RKO (cell line): Measurements from ENCODE around the gene ORC1.
"Not testable (repeated sequence)": the region's sequence is repeated elsewhere in the genome, so short reads cannot be mapped to it uniquely, and the experiment has no call there.

Experiments
- DNase-seq: peaks from one replicate; pipeline ENCODE4 v3.0.0-alpha.2; 2016; ENCODE audit warnings: low spot score

The ORC1 gene

DNA sequence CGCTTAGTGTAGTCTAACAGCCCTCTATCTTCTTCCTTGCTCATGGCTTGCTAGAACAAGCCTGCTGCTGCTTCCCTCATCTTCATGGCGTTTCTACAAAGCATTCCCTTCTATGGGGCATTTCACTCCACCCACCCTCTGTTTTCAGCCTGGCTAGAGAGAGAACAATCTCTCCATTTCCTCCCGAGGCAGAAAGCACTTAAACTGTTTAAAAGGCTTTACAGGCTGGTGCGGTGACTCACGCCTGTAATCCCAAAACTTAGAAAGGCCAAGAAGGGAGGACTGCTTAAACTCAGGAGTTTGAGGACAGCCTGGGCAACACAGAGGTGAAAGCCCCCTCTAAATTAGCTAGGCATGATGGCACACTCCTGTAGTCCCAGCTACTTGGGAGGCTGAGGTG lies 17.8 kb downstream of the ORC1 start:
- DNase-seq: no peak

DNA sequence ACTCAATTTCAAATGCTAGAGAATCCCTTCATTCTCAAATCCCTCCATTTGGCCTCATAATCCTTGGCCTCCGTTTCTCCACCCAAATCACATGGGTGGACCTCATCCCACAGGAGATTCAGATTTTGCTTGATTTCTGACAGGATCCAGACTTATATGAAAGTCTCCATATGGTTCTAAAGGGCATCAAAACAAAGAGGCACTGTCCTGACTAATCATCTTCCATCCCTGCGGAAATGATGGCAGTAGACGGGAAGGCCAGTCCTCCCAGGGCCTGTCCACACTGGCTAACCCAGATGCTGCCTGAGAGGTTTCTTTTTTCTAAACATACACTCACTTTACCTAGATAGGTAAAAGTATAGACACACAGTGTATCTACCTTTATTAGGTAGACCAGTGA lies 18.8 kb downstream of the ORC1 start:
- DNase-seq: no peak

DNA sequence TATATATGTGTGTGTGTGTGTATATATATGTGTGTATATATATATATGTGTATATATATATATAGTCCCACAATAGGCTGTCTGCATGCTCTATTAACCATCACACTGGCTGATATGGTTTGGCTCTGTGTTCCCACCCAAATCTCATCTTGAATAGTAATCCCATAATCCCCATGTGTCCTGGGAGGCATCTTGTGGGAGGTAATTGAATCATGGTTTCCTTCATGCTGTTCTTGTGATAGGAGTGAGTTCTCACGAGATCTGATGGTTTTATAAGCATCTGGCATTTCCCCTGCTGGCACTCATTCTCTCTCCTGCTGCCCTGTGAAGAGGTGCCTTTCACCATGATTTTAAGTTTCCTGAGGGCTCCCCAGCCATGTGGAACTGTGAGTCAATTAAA lies 34.4 kb downstream of the ORC1 start:
- DNase-seq: not testable (repeated sequence)

DNA sequence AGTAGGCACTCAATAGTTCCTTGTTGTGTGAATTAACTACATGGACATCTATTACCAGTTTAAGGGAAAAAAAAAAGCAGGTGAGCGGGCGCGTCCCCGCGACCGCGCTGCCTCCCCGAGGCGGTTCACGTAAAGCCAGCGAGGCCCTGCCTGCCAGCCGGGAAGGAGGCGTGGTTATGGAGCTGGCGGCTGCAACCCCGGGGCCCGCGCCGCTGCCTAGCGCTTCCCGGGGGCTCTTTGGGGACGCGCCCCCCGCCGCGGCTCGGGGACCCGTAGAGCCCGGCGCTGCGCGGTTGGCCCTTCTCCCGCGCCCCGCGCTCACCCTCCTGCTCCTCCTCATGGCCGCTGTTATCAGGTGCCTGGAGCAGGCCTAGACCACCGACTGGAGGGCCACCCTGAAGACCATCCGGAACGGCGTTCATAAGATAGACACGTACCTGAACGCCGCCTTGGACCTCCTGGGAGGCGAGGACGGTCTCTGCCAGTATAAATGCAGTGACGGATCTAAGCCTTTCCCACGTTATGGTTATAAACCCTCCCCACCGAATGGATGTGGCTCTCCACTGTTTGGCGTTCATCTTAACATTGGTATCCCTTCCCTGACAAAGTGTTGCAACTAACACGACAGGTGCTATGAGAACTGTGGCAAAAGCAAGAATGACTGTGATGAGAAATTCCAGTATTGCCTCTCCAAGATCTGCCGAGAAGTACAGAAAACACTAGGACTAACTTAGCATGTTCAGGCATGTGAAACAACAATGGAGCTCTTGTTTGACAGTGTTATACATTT lies 35.6 kb downstream of the ORC1 start:
- peak; percentile 68 for DNase-seq

DNA sequence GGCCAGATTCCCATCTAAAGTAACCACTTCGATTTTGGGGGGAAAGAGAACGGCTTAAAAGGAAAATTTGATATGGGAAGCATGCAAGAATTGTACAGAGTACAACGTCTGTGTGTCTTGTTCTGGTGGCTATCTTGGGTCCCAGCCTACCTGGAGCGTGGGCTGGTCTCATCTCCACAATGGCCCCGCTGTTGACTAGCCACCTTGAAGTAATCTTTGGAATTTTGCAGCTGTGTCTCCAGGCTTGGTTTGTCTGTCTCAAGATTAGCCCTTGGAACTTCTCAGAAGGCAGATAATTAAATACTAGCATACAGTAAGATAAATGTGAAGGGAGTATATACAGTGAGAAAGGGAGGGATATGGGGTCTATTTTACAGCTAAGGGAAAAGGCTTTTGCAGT lies 37.0 kb downstream of the ORC1 start:
- no peak for DNase-seq

DNA sequence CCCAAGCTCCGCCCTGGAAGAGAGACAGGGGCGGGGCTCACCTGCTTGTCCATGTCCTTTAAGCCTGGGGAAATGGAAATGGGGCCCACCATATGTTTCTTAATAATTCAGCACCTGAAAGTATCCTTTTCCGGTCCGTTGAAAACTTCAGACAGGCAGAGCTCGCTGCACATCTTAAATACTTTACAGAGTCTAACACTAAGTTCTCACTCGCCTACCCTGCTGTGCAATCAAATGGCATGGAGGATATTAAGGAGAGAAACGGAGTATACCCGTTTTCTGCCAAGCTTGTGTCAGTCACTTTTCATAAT lies 37.8 kb downstream of the ORC1 start:
- DNase-seq: no peak

DNA sequence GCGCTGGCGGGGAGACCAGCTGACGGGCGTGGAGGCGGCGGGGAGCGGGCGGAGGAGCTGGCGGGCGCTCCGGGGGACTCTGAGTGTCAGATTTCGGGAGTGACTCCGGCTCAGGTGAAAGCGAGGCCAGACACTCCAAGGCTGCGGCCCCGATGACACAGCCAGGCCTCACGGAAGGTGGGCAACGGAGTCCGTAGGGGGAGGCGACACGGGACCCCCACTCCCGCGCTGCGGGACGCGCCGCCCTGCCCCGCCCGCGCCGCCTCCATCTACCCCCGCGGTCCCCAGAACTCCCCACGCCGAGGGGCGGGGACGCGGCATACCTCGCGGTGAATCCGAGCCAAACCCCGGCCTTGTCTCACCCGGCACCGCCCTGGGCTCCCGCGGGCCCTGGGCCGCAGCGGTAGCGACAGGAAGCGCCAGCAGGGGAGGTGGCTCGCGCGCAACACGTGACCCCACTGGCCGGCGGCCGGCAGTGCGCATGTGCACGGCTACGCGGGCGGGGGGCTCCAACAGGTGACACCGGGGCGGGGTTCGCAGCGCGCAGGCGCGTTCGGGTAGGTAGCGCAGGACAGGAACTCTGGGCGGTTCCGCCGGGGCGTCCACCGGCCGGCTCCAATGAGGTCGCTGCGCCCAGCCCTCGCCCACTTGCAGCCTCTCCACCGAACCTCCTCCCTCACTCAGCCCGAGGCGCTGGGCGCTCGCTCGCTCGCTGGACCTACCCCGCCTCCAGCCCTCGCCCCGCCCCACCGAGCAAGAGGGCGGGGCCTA lies 38.3 kb downstream of the ORC1 start, which contains the start of gene CC2D1B:
Gene CC2D1B (minus strand): TSS at position 460 of the 771 bp plus-strand sequence. CDS start 1,585 bp downstream, outside the sequence.
- peak; percentile 97 for DNase-seq

DNA sequence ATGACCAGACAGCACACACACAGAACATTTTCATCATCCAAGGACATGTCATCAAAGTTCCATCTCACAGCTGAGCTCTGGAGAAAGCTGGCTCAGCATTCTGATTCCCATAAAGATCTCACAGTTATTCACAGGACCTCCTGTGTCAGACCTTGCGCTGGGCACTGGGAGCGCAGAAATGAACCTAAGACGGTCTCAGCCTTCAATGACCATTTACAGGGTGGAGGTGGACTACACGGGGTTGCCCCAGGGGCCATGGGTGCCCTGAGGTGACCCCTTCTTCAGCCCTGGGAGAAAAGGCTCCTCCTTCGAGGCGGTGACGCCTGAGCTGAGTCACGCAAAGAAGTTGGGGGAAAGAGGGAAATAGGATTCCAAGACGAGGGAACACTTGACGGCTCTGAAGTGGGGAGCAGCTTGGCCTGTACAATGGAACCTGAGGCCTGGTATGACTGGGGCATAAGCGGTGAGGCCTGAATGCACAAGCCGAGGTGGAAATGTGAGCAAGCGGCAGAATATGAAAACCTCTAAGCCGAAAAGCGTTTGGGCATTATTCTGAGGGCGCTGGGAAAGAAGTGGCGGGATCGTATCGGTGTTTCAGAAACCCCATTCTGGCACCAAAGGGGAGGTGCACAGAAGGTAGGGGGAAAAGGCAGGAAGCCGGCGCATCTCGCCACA lies 39.0 kb downstream of the ORC1 start:
- DNase-seq: peak; percentile 80

DNA sequence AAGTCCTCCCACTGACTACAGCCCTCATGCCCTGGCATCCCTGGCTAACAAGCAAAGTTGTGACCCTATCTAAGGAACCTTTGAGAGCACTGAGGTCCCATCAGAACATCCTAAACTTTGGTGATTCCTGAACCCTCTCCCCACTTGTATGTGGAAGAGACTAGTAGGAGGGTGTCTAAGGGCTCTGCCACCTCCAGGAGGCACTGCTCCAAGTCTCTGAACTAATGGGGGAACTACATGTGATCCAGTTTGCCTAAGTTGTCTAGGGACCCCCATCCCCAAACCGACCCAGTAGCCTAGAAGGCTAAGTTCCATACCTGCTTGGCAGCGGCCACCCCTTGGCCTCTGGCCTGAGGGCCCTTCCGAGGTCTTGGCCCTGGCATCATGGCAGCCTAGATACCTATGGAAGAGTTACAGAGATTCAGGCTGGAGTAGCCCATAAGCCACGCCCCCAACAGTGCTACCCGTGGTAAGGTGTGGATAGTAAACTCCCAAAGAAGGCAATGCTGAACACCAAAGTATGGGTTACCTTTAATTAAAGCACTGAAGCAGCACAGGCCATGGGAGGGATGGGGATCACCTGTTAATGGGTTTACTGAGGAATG lies 39.9 kb downstream of the ORC1 start:
- DNase-seq: no peak

DNA sequence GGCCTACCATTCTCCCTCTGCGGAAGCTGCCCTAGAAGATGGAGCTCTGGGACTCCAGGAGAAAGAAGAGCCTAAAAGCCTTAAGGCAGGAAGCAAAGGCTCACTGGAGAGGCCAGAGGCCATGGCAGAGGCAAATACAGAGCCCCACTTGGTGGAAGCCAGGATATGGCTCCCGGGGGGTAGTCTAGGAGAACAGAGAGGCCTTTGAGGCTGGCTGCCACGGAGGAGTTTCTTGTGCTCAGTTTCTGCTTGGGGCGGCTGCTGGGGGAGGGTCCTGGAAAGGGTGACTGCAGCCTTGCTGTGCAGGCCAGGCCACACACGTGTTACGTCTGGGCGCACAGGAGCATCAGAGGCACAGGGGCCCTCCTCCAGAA lies 43.6 kb downstream of the ORC1 start:
- no peak for DNase-seq

DNA sequence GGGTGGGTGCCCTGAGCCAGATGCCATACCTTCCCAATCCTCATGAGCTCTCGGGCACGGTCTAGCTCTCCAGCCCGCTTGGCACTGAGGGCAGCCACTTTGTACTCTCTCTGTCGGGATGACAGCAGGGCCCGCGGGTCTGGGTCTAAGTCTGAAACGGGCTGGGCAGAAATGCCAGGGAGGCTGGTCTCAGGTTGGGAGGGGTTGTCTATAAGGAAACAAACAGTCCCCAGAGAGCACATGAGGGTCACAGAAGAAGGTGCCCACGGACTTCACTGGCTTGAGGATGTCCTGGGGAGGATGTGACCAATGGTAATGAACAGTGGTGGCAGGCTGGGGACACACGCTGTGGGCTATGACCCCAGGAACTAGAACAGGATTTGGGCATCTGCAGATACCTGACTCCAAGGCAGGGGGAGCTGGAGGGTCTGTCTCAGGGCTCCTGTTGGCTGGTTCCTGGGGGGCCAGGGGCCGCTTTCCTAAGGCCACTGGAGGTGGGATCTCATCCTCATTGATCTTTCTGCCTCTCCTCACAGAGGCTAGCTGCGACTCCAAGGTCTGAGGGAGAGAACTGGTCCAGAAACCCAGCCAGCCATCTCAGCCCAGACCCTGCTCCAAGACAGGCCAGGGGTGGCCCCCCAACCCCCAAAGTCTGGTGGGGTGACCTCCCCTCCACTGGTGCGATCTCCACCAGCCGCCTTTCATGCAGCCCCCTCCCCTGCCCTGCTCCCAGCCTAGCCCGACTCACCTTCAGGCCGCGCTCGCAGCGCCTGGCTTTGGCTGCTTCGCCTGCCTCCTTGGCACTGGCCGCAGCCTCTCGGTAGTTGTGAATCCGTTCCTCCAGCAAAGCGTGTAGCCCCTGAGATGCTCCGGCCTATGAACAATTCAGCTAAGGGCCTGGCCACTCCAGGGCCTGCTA lies 44.3 kb downstream of the ORC1 start:
- DNase-seq: no peak

DNA sequence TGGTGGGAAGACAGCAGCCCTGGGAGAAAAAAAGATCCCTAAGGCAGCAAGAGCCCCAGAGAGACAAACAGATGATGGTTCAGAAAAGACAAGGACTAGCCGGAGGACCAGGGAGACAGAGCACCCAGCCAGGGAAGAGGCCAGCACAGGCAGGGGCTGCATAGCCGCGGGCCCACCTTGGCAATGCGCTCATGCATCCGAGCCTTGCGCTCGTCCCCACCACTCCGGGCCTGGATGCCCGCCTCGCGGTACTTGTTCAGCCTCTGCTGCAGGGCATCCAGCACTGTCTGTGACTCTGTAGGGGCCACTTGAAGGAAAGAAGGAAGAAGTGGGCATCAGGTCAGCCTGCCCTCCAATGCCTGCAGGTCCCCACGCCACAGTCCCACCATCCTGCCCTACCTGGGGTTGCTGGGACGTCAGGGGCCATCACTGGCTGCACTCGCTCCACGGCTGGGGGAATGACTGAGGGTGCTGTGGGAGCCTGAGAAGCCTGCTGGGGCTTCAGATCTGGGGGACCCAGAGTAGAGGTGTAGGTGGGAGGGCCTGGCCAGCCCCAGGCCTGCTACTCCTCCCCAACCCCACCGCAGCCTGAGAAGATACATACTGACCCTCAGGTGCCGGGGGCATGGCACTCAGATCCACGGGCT lies 45.2 kb downstream of the ORC1 start:
- DNase-seq: no peak

DNA sequence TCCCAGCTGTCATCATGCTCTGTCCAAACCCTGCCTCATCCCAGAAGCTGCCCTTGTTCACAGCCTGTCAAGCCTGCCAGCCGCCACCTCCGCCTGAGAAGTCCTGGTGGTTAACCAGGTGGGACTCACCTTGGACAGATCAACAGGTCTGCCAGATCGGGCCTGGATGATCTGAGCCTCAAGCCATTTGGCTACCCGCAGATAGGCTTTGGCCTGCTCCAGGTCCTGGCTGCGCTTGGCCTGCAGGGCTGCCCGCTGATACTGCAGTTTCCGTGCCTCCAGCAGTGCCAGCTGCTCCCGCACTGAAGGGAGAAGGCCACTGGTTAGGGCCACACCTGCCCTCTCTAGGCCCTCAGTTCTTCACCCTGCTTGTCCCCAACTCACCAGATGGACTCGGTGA lies 46.8 kb downstream of the ORC1 start:
- no peak for DNase-seq

DNA sequence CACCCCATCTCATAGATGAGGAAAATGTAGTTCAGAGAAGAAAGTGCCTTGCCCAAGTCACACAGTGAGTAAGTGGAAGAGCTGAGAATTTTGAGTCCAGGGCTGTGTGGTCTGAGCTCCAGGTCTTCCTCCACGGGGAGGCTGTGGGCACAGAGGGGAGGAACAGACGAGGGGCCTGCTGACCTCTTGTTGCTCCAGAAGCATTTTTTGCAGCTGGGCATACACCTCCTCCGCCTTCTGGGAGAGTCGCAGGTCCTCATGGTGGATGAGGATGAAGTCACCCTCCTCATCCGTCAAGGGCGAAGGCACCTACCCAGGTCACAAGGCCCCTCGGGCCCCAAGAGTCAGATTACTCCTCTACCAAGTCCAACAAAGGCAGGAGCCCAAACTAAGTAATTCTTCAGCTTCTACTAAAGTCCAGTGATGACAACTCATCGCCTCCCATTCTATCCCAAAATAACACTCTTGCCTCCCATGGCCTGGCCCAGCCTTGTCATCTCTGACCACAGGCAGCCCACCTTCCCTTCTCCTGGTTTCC lies 47.3 kb downstream of the ORC1 start:
- DNase-seq: no peak

DNA sequence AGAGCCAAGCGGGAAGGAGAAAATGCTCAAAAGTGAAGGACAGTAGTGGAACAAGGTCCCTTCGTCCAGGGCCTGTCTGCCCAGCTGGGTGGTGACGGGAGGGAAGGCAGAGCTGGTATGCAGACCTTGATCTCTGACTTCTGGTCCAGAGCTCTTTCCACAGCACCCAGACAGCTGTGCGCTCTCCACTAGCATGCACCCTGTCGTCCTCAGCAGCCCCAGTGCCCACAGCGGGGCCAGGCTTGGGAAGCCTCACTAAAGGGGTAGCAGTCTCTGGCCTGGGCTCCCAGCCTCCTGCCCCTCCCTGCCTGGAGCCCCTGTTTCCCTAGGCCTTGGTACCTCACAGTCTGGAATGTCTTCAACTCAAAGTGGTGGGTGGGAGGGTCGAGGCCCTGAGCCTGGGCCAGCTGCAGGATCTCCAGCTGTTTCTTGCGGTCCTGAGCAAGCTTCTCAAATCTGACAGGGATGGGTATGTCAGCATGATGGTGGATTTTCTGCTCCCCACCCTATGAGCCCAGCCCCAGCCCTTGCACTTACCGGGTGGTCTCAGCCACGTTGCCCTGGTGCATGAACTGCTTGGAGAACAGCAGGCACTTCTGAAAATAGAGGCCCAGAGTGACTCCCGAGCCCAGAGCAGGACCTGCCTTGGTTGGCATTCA lies 48.2 kb downstream of the ORC1 start:
- DNase-seq: no peak

DNA sequence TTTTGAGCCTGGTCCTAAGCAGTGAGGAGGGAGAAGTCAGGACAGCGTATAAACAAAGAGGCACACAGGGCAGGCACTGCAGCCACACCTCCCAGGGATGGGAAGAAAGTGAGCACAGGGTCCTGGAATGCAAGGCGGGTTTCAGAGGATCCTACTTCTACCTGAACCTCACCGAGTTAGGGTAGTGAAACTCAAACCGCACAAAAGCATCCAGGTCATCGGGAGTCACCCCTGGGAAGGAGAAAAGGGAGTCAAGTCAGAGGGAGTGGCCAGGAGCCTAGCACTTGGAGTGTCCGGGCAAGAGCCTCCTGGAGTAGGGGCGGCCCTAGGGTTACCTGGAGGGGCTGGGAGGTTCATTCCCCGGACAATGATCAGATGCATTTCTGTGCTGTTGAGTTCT lies 48.8 kb downstream of the ORC1 start:
- DNase-seq: no peak

DNA sequence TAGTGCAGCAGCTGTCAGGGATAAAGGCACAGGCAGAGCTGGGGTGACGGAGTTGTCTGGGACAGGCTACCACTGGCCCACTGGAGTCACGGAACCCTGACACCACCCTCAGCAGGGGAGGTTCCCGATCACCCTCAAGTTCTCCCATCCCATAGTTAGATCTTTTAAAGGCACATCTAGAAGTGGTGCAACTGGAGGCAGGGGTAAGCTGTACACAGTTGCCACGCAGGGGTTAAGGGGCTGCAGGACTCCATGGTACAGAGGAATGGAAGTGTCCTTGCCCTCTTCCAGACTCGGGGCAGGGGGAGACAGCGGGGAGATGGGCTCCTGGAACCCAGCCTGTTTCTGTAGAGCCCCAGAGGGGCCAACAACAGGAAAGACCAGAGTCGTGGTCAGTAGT lies 51.5 kb downstream of the ORC1 start:
- no peak for DNase-seq

DNA sequence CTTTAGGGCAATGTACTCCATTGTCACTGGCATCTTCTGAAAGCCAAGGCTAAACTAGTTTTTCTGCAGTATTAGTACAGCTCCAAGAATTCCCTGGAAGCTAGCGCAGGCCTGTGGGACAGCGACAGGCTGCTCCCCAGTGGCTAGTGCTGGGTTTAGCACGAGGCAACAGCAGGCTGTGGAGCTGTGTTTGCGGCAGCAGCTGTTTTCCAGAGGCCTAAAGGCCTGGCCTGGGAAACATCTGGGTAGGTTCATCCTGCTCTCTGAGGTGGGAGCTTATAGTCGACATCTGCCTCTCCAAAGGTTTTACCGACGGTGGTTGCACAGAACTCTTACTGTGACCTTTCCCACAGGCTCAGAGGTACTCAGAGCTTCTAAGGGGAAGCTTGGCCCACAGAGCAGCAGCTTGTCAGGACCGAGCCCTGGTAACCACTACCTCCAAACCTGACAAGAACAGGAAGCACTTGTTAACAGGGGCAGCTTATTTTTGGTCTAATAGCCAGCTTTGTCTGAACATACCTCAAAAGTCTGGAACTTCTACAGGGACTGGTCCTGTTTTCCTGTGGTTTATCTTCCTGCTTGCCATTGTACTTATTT lies 55.4 kb downstream of the ORC1 start:
- peak; percentile 55 for DNase-seq

DNA sequence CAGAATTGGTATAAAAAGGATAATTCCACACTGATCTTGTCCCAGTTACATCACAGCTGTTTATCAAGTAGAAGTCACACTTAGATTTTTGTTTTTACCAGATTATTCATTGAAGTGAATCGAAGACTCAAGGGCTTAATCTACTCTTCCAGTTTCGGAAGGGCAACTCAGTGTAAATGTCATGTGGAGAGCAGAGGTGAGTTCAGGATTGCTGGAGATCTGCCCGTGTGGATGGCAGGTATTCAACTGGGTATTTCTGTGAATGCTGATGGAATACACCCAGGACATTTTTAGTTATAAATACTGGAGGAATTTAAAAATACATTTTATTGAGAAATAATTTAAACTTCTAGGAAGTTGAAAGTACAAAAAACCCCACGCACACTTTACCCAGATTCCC lies 57.6 kb downstream of the ORC1 start:
- DNase-seq: no peak

DNA sequence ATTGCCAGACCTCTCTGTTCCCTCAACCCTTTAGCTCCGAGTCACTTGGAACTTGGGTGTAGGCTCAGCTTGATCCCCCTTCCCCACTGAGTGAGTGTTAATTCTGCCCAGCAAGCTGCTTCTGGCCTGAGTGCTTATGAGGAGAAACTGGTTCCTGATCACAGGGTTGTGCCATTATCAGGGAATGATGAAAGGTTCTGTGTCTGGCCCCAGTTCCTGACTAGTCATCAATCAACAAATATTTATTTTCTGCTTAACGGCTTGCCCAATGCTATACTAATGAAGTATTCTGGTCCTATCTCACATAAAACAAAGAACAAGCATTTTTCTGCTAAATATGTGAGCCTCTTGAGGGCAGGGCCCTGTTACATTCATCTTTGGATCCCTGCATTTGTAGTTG lies 59.0 kb downstream of the ORC1 start:
- no peak for DNase-seq
